ENCODE measurements around the gene MYH7.

- no peak for TF ChIP-seq CTCF (IDR thresholded peaks at IDR 0.05)
- no peak for TF ChIP-seq ZFX (IDR thresholded peaks at IDR 0.05; ENCODE audit: borderline replicate concordance)
These were observed 13.9 kb downstream of the MYH7 start for GRCh38 chr14:23421594-23421993.
